ENCODE data around the gene PPL. TPM values are rescaled to one million over a fixed set of nuclear protein-coding genes. Genes with fewer than 3 reads are reported as not detected.

PPL gene
- polyA plus RNA-seq, 1 experiment = 0.56 TPM

- Histone ChIP-seq H3K36me3 (ENCODE audit: control insufficient read depth, insufficient read depth, low read length) (peaks cover 46% of the 10 kb centered on the region), H3K4me3 (ENCODE audit: low read depth, low read length) (no peak overlapping the region), H3K27me3 (ENCODE audit: control insufficient read depth, insufficient read depth, low read length) (no peaks in the 10 kb centered on the region)
- no peak for DNase-seq (ENCODE audit: low read depth)
- CTCF ChIA-PET = no interaction called here
- TF ChIP-seq CTCF (IDR thresholded peaks at IDR 0.05; ENCODE audit: insufficient read depth, low read depth, low read length) = no peak
- POLR2A ChIA-PET = no interaction called here
These were observed 54.8 kb downstream of the PPL start for GRCh38 chr16:4882000-4882632.

- no peak for TF ChIP-seq CTCF (IDR thresholded peaks at IDR 0.05; ENCODE audit: insufficient read depth, low read depth, low read length)
- Histone ChIP-seq H3K4me3 (ENCODE audit: low read depth, low read length) (no peak overlapping the region), H3K36me3 (ENCODE audit: control insufficient read depth, insufficient read depth, low read length) (peaks cover 52% of the 10 kb centered on the region), H3K27me3 (ENCODE audit: control insufficient read depth, insufficient read depth, low read length) (no peaks in the 10 kb centered on the region)
- ChIA-PET POLR2A (no interaction called here), CTCF (interaction anchor here (1.0 kb wide), 1 partner anchor 13 kb away, joined by 3 read pairs; no protein-coding TSS in a partner anchor)
- DNase-seq (ENCODE audit: low read depth) = no peak
These were observed 56.9 kb downstream of the PPL start for GRCh38 chr16:4880006-4880580.

GRCh38 chr16:4879049-4879448 lies 57.9 kb downstream of the PPL start:
- H3K36me3 ChIP-seq (ENCODE audit: control insufficient read depth, insufficient read depth, low read length) = peaks cover 53% of the 10 kb centered on the region
- TF ChIP-seq CTCF (IDR thresholded peaks at IDR 0.05; ENCODE audit: insufficient read depth, low read depth, low read length) = no peak
- no peak for DNase-seq (ENCODE audit: low read depth)
- ChIA-PET CTCF (no interaction called here), POLR2A (no interaction called here)
- H3K4me3 ChIP-seq (ENCODE audit: low read depth, low read length) = no peak overlapping the region
- no peaks in the 10 kb centered on the region for H3K27me3 ChIP-seq (ENCODE audit: control insufficient read depth, insufficient read depth, low read length)

- no peak for DNase-seq (ENCODE audit: low read depth)
- no peak for TF ChIP-seq CTCF (IDR thresholded peaks at IDR 0.05; ENCODE audit: insufficient read depth, low read depth, low read length)
- CTCF ChIA-PET = no interaction called here
- Histone ChIP-seq H3K27me3 (ENCODE audit: control insufficient read depth, insufficient read depth, low read length) (no peaks in the 10 kb centered on the region), H3K36me3 (ENCODE audit: control insufficient read depth, insufficient read depth, low read length) (peaks cover 45% of the 10 kb centered on the region), H3K4me3 (ENCODE audit: low read depth, low read length) (no peak overlapping the region)
- POLR2A ChIA-PET = no interaction called here
These were observed 59.6 kb downstream of the PPL start for GRCh38 chr16:4877380-4877685.

- CTCF ChIA-PET = no interaction called here
- DNase-seq (ENCODE audit: low read depth) = no peak
- POLR2A ChIA-PET = no interaction called here
- Histone ChIP-seq H3K36me3 (ENCODE audit: control insufficient read depth, insufficient read depth, low read length) (peaks cover 49% of the 10 kb centered on the region), H3K4me3 (ENCODE audit: low read depth, low read length) (no peak overlapping the region), H3K27me3 (ENCODE audit: control insufficient read depth, insufficient read depth, low read length) (no peaks in the 10 kb centered on the region)
- no peak for TF ChIP-seq CTCF (IDR thresholded peaks at IDR 0.05; ENCODE audit: insufficient read depth, low read depth, low read length)
These were observed 60.1 kb downstream of the PPL start for GRCh38 chr16:4876646-4877379.

Measured in BJ (cell line).